NOMO-1 (cell line): ENCODE data around the gene CEBPA.
"Not testable (repeated sequence)": the region's sequence is repeated elsewhere in the genome, so short reads cannot be mapped to it uniquely, and the experiment has no call there.

Source experiments
- DNase-seq, 2 experiments: peaks; one replicate each; lab custom pipeline; 2025; ENCODE audit not compliant: unreplicated experiment in 2 of 2; lab: John Stamatoyannopoulos, UW

The CEBPA gene

DNA sequence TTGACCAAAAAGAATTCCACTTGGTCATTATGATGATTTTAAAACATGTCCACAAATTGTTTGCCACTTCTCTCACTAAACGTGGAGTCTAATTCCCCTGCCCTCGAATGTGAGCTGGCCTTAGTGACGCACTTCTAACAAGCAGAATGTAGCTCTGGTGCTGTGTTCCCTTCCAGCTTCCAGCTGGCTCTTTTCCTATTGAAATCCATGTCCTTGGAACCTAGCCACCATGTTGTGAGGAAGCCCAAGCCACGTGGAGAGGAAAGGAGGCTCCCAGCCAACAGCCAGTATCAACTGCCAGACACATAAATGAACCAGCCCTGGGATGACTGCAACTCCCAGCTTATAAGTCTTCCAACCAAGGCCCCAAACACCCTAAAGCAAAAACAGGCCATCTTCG, 23.6 kb upstream of the CEBPA start:
- no peak for DNase-seq

DNA sequence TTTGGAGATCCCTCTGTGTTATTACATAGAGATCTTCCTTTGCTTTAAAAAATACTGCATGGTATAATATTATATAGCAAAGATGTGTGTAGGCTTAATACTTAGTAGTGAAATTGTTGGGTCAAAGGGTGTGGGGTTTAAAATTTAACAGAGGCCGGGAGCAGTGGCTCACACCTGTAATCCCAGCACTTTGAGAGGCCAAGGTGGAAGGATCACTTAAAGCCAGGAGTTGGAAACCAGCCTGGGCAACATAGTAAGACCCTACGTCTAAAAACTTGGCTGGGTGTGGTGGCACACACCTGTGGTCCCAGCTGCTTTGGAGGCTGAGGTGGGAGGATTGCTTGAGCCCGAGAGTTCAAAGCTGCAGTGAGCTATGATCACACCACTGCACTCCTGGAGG, 22.3 kb upstream of the CEBPA start:
- DNase-seq = no peak

DNA sequence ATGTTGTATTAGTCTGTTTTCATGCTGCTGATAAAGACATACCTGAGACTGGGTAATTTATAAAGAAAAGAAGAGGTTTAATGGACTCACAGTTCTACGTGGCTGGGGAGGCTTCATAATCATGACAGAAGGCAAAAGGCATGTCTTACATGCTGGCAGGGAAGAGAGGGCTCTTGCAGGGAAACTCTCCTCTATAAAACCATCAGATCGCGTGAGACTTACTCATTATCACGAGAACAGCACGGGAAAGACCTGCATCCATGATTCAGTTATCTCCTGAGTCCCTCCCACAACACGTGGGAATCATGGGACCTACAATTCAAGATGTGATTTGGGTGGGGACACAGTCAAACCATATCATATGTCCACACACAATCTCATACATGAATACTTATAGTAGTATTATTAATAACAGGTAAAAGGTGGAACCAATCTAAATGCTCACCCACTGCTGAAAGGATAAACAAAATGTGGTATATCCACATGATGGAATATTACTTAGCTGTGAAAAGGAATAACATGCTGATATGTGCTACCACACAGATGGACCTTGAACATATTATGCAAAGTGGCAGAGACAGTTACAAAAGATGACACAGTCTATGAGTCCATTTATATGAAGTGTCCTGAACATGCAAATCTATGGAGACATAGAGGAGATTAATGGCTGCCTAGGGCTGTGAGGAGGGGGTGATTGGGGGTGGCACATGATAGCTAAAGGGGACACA, 20.9 kb upstream of the CEBPA start:
- no peak for DNase-seq

DNA sequence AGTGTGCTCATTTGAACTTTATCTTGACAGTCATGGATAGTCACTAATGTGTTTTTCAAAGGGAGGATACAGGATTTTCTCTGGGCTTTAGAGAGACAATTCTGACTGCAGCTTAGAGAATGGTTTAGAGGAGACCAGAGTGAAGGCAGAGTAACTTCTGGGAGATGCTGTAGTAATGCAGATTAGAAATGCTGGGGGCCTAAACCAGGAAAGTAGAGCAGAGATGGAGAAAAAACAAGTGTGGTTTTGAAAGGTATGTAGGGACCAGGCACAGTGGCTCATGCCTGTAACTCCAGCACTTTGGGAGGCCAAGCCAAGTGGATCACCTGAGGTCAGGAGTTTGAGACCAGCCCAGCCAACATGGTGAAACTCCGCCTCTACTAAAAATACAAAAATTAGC, 18.3 kb upstream of the CEBPA start:
- DNase-seq = no peak

DNA sequence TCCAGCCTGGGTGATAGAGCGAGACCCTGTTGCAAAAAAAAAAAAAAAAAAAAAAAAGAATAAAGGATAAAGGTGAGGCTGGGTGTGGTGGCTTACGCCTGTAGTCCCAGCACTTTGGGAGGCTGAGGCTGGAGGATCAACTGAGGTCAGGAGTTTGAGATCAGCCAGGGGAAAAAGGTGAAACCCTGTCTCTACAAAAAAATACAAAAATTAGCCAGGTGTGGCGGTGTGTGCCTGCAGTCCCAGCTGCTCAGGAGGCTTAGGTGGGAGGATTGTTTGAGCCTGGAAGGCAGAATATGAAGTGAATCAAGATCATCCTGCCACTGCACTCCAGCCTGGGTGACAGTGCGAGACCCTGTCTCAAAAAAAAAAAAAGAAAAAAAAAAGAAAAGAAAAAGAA, 15.7 kb upstream of the CEBPA start:
- DNase-seq = not testable (repeated sequence)

DNA sequence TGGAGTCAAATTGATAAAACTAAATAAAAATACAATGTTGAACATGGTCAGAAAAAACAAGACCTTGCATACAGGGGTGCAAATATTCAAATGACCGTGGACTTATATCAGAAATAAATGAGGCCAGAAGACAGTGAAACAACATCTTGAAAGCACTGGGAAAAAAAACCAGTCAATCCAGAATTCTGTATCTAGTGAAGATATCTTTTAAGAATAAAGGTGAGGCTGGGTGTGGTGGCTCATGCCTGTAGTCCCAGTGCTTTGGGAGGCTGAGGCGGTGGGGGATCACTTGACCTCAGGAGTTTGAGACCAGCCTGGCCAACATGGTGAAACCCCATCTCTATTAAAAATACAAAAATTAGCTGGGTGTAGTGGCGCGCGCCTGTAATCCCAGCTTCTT, 15.2 kb upstream of the CEBPA start:
- no peak for DNase-seq

DNA sequence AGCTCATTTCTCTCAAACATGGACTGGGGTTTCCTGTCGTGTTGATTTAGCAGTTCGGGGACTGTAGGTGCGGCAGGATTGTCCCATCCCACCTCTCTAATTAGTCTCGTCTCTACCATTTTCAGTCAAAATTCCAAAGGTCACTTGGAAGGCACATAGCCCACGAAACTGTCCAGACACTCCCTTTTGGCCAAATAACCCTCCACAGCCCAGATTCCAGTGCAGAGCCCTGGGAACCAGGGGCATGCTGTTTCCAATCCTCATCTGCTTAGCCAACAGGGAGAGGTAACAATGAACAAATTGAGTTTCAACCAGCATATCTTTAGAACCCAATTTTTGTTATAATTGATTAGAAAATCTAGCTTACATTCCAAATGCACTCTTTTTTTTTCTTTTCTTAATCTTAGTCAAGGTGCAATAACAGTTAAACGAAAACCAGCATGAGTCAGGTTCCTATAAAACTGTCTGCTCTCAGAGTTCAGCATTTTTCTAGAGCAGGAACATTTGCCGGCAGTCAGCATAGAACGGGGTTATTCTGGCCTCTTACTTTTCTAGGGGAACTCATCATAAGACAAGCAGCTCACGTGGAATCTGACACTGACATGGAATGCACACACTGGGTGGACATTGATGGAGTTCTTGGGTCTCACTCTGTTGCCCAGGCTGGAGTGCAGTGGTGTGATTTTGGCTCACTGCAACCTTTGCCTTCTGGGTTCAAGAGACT, 14.4 kb upstream of the CEBPA start:
- DNase-seq = peak in 1 of 2 experiments; percentile 14

DNA sequence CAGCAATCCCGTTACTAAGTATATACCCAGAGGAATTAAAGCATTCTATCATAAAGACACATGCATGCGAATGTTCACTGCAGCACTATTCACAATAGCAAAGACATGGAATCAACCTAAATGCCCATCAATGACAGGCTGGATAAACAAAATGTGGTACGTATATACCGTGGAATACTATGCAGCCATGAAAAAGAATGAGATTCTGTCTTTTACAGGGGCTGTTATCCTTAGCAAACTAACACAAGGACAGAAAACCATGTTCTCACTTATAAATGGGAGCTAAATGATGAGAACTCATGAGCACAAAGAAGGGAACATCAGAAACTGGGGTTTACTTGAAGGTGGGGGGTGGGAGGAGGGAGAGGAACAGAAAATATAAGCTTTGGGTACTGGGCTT, 10.5 kb upstream of the CEBPA start:
- not testable (repeated sequence) for DNase-seq

DNA sequence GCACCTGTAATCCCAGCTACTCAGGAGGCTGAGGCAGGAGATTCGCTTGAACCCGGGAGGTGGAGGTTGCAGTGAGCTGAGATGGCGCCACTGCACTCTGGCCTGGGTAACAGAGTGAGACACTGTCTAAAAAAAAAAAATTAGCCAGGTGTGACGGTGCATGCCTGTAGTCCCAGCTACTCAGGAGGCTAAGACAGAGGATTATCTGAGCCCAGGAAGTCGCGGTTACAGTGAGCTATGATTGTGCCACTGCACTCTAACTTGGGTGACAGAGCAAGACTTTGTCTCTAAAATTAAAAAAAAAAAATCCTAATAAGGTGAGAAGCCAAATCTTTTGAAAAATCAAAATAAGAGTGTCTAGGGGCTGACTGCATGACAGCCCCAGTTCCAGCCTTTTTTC, 9.7 kb upstream of the CEBPA start:
- DNase-seq = no peak

DNA sequence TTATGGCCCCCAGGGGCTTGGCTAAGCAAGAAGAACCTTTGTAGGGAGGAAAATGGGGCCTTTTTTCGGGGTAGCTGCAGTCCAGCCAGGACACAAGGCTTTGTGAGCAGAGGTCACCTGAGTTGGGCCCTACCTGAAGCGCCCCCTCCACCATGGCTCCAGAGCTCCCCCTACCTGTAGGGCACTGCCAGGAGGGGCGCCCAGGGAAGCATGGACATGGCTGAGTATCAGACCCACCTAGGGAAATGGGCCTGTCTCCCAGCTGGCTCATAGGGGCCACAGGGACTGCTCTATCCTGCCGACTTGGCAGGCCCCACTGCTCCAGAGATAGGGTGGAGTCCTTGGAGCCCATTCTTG, 9.0 kb upstream of the CEBPA start:
- DNase-seq = no peak

DNA sequence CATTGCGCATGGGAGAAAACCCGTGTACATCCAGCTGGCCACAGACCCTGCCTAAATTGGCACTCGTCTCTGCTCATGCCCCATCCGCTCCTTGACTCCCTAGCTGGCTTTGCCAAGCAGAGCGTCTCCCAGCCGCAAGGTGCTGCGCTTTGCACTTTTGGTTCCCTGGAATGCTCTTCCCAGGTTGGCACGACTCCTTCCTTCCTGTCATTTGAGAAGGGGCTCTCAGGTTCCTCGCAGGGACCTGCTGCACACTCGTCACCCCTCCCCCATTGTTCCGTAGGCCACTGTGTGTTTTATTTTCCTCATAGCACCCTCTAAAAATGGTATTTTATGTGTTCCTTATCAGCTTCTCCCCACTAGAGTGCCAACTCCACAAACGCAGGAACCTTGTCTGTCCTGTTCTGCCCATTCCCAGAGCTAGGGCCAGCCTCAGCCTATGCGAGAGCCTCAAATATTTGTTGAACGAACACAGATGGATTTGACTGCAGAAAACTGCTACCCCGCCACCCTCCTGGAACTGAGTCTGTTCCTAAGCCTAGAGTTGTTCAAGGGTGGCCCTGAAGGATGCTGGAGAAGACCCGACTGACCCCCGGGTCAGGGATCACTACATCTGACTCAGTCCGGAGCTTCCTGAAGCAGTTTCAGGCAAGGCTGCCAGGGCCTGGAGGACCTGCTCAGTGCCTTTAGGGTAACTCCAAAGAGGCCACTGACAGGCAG, 8.4 kb upstream of the CEBPA start:
- DNase-seq = no peak

DNA sequence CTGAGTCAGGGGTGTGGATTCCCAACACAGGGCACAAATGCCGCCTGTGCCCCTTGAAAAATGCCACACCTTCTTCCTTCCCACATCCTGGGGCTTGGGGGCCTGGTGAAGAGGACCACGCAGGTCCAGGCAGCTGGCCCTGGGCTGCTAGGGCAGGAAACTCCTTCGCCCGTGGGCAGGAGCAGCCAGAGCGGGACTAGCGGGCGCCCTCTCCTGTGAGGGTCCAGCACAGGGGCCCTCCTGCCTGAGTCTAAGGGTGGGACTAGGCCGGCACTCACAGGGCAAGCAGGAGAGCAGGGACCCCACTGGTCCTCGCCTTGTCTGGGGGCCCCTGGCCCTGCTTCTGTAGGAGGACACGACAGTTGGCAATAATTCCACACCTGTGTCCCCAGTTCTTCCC, 7.5 kb upstream of the CEBPA start:
- DNase-seq = no peak

DNA sequence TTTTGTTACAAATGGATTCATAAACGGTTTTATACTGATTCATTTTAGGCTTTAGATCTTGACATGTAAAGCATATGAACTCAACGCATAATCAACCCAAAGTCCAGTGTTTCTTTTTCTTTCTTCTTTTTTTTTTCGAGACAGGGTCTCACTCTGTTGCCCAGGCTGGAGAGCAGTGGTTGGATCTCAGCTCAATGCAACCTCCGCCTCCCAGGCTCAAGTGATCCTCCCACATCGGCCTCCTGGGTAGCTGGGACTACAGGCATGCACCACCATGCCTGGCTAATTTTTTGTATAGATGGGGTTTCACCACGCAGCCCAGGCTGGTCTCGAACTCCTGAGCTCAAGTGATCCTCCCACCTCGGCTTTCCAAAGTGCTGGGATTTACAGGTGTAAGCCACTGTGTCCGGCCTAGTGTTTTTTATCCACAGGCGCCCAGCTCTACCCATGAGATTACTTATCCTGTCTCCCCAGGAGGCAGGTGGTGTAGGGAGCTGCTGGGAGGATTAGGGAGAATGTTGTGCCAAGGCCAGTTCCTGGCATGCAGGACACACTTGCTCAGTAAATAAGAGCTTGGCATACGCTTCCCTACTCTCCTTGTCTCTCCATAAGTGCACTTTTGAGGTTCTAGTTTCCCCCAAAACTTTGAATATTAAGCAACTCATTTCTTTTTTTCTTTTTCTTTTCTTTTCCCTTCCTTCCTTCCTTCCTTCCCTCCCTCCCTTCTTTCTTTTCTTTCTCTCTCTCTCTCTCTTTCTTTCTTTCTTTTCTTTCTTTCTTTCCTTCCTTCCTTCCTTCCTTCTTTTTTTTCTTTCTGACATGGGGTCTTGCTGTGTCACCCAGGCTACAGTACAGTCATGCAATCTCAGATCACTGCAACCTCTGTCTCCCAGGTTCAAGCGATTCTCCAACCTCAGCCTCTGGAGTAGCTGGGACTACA, 4.8 kb upstream of the CEBPA start:
- no peak for DNase-seq

DNA sequence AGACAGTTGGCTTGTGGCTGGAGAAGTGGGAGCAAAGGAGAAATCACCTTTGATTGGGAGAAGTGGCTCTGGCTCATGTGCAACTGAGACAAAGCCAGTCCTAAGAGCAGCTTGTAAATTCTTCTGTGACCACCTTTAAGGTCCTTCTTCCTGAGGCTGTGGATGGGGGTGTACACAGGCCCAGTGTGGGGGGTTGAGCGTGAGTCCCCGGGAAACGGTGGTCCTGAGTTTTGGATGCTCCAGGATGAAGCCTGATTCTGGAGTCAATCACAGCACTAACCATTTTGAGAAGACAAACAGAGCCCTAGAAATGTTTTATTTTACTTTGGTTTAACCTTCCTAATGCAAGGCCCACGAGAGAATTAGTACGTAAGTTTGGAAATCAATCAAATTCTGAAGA, 3.9 kb upstream of the CEBPA start:
- peak in 1 of 2 experiments; percentile 60 for DNase-seq

DNA sequence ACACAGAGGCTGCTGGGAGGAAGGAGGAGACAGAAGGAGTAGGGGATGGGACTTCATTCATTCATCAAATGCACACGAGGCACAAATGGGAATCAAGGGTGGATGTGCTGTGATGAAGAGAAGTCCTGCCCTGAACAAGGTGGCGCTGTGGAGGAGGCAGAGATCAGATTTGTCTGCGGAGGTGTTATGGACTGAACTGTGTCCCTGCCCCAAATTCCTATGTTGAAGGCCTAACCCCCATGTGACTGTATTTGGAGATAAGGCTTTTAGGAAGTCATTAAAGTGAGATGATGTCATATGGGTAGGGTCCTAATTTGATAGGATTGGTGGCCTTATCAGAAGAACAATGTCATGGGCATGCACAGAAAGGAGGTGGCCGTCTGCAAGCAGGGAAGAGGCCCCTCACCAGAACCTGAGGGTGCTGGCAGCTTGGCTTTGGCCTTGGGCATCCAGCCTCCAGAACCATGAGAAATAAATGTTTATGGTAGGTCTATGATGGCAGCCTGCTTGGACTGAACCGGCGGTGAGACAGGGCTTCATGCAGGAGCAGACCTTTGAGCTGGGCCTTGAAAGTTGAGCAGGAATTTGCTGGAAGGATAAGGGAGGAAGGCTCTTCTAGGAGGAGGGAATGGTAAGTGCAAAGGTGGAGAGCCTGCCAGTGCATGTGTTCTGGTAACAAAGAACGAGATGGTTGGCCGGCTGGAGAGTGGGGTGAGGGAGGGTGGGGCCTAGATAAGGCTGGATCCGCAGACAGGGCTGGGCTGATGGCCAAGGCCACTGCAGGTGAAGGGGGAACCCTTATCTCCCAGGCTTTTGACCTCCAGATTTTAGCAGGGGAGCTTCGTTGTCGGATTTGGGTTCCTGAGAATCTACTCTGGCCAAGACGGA, 2.7 kb upstream of the CEBPA start:
- DNase-seq = peak; percentile 19 to 45

DNA sequence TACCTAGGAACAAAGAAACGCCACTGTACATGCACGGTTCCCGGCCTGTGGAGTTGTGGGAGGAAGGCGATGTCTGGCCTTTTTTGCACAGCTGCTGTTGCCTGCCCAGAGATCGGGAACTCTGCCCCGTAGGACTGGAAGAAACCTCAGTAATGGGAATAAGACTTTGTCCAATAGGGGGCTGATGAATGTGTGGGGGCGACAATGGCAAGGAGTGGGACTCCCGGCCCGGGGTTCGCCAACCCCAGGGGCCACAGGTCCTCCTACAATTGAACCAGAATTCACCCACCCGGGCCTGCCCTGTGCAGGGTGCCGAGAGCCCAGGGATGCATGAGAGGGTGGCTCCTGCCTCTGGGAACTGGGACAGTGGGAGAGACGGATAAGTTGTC, 2.0 kb upstream of the CEBPA start:
- no peak for DNase-seq

DNA sequence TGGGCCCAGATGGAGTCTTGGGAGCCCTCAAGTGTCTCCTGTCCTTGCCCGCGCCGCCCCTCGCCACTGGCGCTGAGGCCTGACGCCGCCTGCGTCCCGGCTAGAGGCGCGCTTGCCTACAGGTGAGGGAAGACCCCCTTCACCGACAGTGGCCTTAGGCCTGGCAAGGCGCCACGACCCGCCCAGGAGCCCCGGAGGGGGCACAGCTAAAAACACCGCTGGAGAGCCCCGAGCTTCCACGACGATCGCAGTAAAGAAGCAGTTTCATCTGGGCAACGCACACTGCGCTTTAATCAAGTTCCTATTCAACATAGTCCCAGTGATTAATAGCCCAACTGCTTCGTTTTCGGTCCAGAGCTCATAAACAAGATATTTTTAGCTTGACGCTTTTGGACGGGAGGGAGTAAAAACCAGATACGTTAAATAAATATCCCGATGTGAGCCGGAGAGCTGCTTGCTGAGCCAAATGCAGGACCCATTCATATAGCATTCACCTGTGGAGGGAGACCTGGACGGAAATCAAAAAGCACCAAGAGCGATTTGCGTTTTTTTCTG, 1.5 kb upstream of the CEBPA start:
- DNase-seq = peak; percentile 21 to 27

DNA sequence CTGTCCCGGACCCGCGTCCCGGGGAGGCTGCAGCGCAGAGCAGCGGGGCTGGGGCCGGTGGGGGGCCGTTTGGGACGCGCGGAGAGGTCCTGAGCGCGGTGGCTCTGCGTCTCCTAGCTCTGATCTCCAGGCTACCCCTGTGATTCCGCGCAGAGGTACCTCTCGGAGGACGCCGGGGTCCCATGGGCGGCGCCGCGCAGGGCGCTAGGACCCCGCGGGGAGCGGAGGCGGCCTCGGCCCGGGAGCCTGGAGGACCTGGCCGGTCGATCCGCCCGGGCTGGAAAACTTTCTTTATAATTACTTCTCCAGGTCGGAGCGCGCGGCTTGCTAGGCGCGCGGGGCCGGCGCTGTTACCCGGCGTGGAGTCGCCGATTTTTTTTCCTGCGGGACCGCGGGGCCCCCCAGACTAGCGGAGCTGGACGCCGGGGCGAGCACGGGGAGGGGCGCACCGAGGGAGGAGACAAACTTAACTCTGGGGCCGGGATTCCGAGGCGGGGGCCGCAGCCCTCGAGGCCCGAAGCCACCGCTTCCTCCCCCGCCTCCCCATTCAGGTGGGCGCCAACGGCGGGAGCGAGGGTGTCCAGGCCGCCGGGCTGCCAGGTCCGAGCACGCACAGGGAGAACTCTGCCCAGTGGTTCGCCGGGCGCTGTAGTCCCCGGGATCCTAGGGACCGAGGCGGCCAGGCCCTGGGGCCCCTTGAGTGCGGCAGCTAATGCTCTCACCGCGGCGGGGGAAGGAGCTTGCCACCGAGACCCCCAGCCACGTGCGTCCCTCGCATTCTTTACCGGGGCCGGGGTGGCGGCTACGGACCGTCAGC, 848 bp upstream of the CEBPA start:
- peak; percentile 39 to 59 for DNase-seq

DNA sequence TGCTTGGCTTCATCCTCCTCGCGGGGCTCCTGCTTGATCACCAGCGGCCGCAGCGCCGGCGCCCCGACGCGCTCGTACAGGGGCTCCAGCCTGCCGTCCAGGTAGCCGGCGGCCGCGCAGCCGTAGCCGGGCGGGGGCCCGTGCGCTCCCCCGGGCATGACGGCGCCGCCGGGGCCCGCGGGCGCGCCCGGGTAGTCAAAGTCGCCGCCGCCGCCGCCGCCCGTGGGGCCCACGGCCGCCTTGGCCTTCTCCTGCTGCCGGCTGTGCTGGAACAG, 497 bp downstream of the CEBPA start:
- no peak for DNase-seq
